ENCODE data around the gene FNDC3B.

The FNDC3B gene

DNA sequence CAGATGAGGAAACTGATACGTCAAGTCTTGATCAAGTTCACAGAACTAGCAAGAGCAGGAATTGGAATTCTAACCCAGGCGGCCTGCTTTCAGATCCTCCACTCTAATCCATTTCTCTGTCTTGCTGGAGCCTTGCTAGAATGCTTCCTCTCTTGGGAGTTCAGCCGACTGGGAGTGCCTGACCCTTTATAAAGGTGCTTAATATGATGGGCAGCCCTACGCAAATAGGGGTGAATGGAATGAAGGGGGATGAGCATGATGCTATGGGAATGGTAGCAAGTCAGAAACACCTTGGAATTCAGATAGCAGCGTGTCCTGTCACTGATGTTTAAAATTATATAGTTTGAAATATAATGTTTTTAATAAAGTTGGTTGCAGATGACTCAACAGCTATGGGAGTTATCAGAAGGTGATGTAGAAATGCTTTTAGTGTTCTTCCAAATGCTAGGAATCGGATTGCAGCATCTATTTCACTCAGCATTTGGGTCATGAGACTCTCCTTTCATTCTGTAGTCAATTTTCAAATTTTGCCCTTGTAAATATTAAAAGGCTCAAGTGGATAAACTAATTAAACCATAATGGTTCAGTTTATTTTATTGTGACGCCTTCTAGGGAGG lies 150.7 kb downstream of the FNDC3B start:
- TF ChIP-seq GATA2 (IDR thresholded peaks at IDR 0.05; ENCODE audit: low read depth, low read length): no peak
- TF ChIP-seq GATA3 (IDR thresholded peaks at IDR 0.05; ENCODE audit: low read depth, low read length): no peak

DNA sequence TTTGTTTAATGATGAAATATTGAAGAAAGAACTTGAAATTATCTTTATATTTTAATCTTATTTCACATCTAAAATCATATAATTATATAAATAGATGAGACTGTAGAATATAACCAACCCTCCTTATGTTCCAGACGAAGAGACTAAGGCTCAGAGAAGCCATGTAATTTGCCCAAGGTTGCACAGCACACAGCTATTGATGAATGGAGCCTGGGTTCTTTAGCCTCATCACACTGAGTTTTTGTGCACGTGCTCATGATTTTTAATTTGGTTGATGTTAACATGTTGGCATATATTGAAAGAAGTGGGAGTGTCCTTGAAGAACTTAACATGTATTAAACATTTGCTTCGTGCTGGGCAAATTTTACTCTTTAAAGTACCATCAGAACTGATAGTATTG lies 151.6 kb downstream of the FNDC3B start:
- TF ChIP-seq GATA3 (IDR thresholded peaks at IDR 0.05; ENCODE audit: low read depth, low read length): no peak
- TF ChIP-seq GATA2 (IDR thresholded peaks at IDR 0.05; ENCODE audit: low read depth, low read length): no peak

DNA sequence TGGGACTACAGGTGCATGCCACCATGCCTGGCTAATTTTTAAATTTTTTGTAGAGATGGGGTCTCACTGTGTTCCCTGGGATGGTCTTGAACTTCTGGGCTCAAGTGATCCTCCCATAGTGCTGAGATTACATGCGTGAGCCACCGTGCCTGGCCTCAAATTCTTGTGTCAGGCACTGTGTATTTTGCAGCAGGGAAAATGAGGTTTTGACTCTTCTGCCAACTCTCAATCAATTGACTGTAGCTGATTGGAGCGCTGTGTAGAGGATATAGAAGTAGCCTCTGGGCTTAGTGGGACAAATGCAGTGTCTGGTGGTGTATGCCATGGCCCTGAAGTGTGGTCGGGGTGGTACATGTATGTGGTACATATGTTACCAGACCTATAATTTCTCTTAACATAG lies 152.3 kb downstream of the FNDC3B start:
- no peak for TF ChIP-seq GATA3 (IDR thresholded peaks at IDR 0.05; ENCODE audit: low read depth, low read length)
- no peak for TF ChIP-seq GATA2 (IDR thresholded peaks at IDR 0.05; ENCODE audit: low read depth, low read length)

DNA sequence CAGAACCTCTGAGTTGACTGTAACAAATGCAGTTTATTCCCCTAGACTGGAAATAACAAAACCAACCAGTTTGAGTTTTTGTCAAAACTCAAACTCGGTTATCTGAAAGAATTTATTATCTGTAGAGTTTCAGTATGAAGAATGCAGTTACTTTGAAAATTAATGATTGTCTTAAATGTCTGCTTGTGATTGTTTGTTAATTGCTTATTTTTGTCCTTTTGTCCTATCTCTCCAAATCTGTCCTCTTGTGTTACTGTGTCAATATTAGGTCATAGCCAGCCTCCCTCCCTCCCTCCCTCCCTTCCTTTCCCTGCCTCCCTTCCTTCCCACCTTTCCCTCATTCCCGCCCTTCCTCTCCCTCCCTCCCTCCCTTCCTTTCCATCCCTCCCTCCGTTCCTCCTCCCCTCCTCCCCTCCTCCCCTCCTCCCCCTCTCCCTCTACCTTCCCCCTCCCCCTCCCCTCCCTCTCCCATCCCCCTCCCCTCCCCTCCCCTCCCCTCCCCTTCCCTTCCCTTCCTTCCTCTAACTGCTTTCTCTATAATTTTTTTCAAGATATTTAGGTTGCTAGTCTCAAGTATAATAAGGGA lies 153.5 kb downstream of the FNDC3B start:
- no peak for TF ChIP-seq GATA2 (IDR thresholded peaks at IDR 0.05; ENCODE audit: low read depth, low read length)
- no peak for TF ChIP-seq GATA3 (IDR thresholded peaks at IDR 0.05; ENCODE audit: low read depth, low read length)

DNA sequence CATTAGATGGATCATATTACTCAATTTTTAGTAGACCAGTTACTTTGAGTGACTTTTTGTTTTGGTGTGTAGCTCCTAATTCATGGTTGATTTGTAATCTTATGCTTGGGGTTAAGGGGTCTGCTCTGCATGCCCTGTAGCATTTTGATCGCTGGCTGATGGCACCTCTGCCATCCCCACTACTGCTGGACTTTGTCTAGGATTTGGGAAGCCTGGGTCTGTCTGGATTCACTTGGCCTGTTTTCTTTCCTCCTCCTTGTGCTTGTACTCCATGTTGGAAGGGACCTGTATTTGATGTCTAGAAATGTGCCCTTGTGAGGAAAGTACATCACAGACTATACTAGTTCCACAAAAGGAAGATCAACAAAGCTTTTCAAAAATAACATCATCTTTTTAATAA lies 154.1 kb downstream of the FNDC3B start:
- no peak for TF ChIP-seq GATA3 (IDR thresholded peaks at IDR 0.05; ENCODE audit: low read depth, low read length)
- TF ChIP-seq GATA2 (IDR thresholded peaks at IDR 0.05; ENCODE audit: low read depth, low read length): no peak

DNA sequence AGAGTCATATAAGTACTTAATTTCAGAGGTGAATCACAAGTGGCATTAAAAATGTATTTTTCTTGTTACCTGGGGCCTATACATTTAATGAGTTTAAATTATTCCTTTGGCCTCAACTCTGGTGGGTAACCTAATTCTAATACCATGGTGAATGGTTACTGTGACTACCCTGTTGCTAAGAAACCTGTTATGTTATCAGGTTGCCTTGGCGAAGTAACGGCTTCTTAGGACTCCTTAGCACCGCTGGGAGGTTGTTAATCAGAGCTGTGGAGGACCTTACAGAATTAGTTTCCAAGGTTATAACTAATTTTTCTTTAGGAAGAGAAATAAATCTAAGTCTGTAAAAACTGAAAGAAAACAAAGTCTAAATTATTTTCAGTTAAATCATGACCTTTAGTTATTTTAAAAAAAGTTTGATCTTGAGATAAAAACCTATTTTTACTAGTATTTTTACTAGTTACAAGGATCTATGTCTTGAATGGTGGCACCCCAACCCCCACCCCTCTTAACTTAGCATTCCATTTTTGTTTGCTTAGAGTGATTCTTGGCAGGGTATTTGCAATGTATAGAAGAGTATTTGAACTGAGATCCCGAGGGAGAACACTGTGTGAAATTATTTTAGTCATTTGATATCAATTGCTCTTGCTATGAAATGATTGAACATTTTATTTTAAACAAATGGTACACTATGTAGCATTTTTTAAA lies 155.5 kb downstream of the FNDC3B start:
- TF ChIP-seq GATA2 (IDR thresholded peaks at IDR 0.05; ENCODE audit: low read depth, low read length): no peak
- no peak for TF ChIP-seq GATA3 (IDR thresholded peaks at IDR 0.05; ENCODE audit: low read depth, low read length)

DNA sequence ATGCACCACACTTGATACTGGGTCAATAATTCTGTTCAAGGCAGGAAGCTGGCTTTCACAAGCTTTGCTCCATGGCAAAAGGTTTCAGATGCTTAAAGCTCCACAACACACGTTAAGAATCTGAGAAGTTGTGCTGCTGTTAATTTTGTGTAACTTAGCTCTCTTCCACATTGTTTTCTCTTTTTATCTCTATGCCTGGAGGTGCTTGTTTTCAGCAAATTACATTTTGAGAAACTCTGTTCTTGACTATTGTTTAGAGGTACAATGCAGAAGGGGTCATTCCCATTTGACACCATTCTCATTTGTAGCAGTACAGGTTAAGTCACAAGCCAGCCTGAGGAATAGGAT lies 156.0 kb downstream of the FNDC3B start:
- TF ChIP-seq GATA2 (IDR thresholded peaks at IDR 0.05; ENCODE audit: low read depth, low read length) (no peak), GATA3 (IDR thresholded peaks at IDR 0.05; ENCODE audit: low read depth, low read length) (no peak)

DNA sequence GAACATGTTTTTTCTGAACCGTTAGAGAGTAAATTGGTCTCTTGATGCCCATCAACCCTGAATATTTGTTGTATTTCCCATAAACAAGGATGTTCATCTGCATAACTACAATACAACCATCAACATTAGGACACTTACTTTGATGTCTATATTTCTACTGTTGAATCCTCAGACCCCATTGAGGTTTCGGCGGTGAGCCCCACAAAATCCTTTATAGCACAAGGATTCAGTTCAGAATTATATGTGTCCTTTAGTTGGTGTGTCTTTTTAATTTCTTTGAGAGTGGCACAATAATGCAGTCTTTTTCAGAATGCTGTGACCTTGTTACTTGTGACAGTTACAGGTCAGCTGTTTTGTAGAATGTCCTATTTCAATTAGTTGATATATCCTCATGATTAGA lies 158.0 kb downstream of the FNDC3B start:
- TF ChIP-seq GATA2 (IDR thresholded peaks at IDR 0.05; ENCODE audit: low read depth, low read length) (no peak), GATA3 (IDR thresholded peaks at IDR 0.05; ENCODE audit: low read depth, low read length) (no peak)

DNA sequence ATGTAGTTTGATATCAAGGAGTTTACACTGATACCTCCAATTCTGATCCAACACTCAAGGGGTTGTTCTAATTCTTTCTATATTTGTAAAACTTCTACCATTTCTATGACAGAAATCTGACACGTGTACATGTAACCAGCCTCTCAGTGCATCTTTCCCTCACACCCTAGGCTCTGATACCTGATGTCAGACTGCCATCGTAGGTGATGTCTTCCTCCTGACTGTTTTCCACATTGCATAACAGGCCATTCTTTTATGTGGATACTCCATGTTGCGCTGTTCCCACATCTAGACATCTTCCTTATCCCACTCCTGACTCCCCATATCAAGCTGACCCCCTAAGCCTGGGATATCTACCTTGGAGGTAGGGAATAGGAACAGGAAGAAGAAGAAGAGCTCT lies 159.1 kb downstream of the FNDC3B start:
- TF ChIP-seq GATA2 (IDR thresholded peaks at IDR 0.05; ENCODE audit: low read depth, low read length): no peak
- TF ChIP-seq GATA3 (IDR thresholded peaks at IDR 0.05; ENCODE audit: low read depth, low read length): no peak

DNA sequence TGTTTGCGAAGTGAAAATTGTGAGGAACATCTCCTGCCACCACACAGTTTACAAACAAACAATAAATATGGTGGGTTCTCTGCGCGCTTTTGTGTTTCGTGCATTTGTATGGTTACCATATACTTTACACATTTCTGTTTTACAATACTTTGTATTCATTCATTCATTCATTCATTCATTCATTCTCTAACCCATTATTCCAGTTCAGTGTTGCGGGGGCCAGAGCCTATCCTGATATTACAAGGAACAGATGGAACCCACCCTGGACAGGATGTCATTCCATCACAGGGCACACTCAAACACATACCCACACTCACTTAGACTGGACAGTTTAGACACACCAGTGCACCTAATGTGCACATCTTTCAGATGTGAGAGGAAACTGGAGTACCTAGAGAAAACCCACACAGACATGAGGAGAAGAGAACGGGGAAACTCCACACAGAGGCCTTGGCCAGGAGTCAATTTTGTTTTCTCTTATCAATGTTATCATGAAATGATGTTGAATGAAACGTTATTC lies 160.5 kb downstream of the FNDC3B start:
- no peak for TF ChIP-seq GATA2 (IDR thresholded peaks at IDR 0.05; ENCODE audit: low read depth, low read length)
- TF ChIP-seq GATA3 (IDR thresholded peaks at IDR 0.05; ENCODE audit: low read depth, low read length): no peak

DNA sequence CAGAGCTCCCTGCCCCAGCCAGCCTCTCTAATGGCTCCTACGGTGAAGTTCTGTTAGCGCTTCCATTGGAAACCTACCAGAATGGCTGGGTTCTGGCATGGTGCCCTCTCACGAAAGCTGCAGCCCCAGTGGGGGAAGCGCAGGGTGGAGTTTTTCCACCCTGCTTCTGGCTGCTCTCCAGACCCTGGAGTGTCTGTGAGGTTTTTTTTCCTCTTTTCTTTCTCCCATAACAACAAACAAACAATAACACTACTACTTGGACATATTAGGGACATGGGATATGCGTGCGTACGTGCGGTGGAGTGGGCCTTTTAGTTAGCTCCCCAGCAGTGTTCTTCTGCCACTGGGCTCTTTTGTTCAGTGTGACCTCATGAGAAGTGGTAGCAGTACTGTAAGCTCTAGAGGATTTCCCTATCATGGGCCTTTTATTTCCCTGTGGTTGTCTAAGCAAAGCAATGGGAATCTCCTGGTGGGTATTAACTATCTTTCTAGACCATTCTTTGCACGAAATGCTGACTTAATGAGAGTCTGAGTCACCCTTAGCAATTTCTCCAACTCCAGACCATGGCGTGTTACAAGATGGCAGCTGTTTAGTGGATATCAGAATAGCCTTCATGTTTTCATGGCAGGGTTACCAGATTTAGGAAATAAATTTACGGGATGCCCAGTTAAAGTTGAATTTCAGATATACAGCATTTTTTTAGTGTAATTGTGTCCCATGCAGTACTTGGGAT lies 161.9 kb downstream of the FNDC3B start:
- TF ChIP-seq GATA3 (IDR thresholded peaks at IDR 0.05; ENCODE audit: low read depth, low read length): no peak
- no peak for TF ChIP-seq GATA2 (IDR thresholded peaks at IDR 0.05; ENCODE audit: low read depth, low read length)

DNA sequence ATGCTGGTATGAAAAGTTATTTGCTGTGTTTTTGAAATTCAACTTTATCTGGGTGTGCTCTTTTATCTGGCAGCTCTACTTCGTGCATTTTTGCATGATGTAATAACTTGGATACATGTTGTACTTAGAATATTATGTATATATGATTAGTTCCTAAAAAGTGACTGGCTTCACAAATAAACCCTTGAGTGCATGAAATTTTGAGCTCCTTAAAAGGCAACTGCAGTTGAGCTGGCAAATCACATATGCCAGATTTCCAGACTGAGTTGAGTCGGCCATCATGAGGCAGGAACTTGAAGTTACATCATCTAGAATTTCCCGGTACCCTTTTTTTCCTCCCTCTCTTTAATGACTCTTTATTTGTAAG lies 162.5 kb downstream of the FNDC3B start:
- no peak for TF ChIP-seq GATA3 (IDR thresholded peaks at IDR 0.05; ENCODE audit: low read depth, low read length)
- TF ChIP-seq GATA2 (IDR thresholded peaks at IDR 0.05; ENCODE audit: low read depth, low read length): no peak

DNA sequence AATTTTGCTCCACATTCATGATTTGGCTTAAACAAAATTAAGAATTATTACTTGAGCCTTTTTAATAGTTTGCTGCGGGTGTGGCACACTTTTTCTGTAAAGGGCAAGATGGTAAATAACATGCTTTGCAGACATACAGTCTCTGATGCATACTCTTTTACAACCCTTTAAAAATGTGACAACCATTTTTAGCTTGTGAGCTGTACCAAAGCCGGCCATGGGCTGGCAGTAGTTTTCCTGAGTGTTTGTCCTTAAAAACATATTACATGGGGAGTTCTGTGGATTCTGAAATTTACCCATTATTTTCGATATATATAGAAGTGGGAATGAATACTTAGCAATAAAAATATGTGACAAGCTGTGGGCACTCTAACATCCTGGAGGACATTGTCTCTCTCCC lies 163.4 kb downstream of the FNDC3B start:
- no peak for TF ChIP-seq GATA3 (IDR thresholded peaks at IDR 0.05; ENCODE audit: low read depth, low read length)

DNA sequence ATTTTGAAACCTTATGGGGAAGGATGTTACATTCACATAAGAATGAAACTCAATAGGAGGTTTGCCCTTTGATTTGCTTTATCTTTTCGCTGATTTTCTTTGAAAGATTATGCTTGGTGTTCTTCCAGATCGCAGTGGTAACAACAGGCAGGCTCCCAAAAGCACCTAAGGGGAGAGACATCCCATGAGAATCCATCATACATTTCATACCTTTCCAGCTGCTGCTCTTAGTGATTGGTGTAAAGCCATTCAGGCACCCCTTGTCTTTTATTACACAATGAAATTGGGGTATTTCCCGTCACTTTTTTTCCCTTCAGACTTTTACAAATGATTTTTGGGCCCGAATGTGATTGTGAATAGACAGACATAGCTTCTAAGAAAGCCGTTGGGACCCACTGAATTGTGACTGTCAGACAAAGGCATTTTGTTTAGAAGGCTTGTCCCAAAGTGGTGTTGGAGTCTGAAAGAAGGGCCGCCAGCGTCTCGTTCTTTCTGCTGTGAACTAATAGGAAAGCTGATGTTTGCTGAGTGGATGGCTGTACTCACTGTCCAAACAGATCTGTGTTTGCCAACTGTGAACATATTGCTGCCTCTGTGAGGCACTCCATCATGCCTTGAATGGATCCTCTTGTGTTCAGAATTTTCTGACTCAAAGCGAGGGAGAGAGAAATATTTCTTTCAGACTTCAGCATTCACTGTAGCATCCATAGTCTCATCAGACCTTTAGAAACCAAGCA lies 164.3 kb downstream of the FNDC3B start:
- TF ChIP-seq GATA3 (IDR thresholded peaks at IDR 0.05; ENCODE audit: low read depth, low read length) (no peak), GATA2 (IDR thresholded peaks at IDR 0.05; ENCODE audit: low read depth, low read length) (no peak)
